K562 (cell line): ENCODE data around the gene AUNIP. TPM values are rescaled to one million over a fixed set of nuclear protein-coding genes. Genes with fewer than 3 reads are reported as not detected.

Source experiments
- BDP1 ChIP-seq: IDR thresholded peaks from 3 replicates; pipeline ENCODE4 v1.6.1; 2011; ENCODE audit not compliant: insufficient read length, insufficient read depth
- CEBPG ChIP-seq, 3 experiments: fragments of 200-800 bp in 1 of 3; sonication (Bioruptor generic) in 1 of 3; sonication (generic) in 1 of 3; formaldehyde crosslinking in 1 of 3; IDR thresholded peaks in 2 of 3; conservative IDR thresholded peaks in 1 of 3; 2 replicates each; pipeline versions ENCODE4 v1.6.1 to v1.8.0; 2016 to 2022; ENCODE audit warnings: missing compliant biosample characterization in 2 of 3, missing genetic modification characterization in 2 of 3, mild to moderate bottlenecking in 1 of 3, missing genetic modification reagents in 1 of 3
- CXXC5 ChIP-seq: fragments of 250-450 bp; sonication (Bioruptor Pico); IDR thresholded peaks from 2 replicates; pipeline ENCODE4 v1.8.0; 2022; ENCODE audit warnings: inconsistent platforms, mild to moderate bottlenecking, moderate library complexity
- EHMT2 ChIP-seq: fragments of 450-650 bp; IDR thresholded peaks from 2 replicates; pipeline ENCODE4 v1.6.1; 2018; ENCODE audit warnings: antibody characterized with exemption
- FOXP1 ChIP-seq: sonication (generic); formaldehyde crosslinking; IDR thresholded peaks from 2 replicates; pipeline ENCODE4 v1.8.0; 2022; ENCODE audit warnings: mild to moderate bottlenecking, missing genetic modification reagents
- GABPB2 ChIP-seq: fragments of 250-450 bp; sonication (Bioruptor Pico); conservative IDR thresholded peaks from 2 replicates; pipeline ENCODE4 v1.5.1; 2021; ENCODE audit warnings: mild to moderate bottlenecking
- GATAD2B ChIP-seq: fragments of 450-650 bp; IDR thresholded peaks from 2 replicates; pipeline ENCODE4 v1.6.1; 2017; ENCODE audit warnings: mild to moderate bottlenecking, borderline replicate concordance
- HDAC2 ChIP-seq: fragments of 450-650 bp; IDR thresholded peaks from 2 replicates; pipeline ENCODE4 v1.6.1; 2016; ENCODE audit warnings: mild to moderate bottlenecking
- OTX1 ChIP-seq: fragments of 450-650 bp; formaldehyde crosslinking; IDR thresholded peaks from 2 replicates; pipeline ENCODE4 v1.4.0; 2022; ENCODE audit warnings: mild to moderate bottlenecking
- PHF20 ChIP-seq: fragments of 450-650 bp; IDR thresholded peaks from 2 replicates; pipeline ENCODE4 v1.6.1; 2018; ENCODE audit not compliant: partially characterized antibody
- PHF21A ChIP-seq: fragments of 450-650 bp; IDR thresholded peaks from 2 replicates; pipeline ENCODE4 v1.6.1; 2017; ENCODE audit warnings: low read depth, borderline replicate concordance
- PHF8 ChIP-seq: fragments of 200-600 bp; sonication (generic); IDR thresholded peaks from 2 replicates; pipeline ENCODE4 v1.6.1; 2012; ENCODE audit warnings: mixed run types, mild to moderate bottlenecking, inconsistent platforms, low read length, moderate library complexity, borderline replicate concordance
- POLR2G ChIP-seq: fragments of 200-400 bp; formaldehyde crosslinking; IDR thresholded peaks from 2 replicates; pipeline ENCODE4 v1.6.1; 2017; ENCODE audit warnings: low read depth, mild to moderate bottlenecking, antibody characterized with exemption, low read length, moderate library complexity
- STAT6 ChIP-seq: sonication (generic); formaldehyde crosslinking; IDR thresholded peaks from 2 replicates; pipeline ENCODE4 v1.8.1; 2023; ENCODE audit warnings: mild to moderate bottlenecking, missing genetic modification reagents
- U2AF1 ChIP-seq: fragments of 200-400 bp; formaldehyde crosslinking; optimal IDR thresholded peaks from 2 replicates; pipeline ENCODE3; 2017; ENCODE audit warnings: mild to moderate bottlenecking, low read depth, low read length, moderate library complexity
- polyA plus RNA-seq, 8 experiments: library from polyadenylated mRNA; depleted of rRNA in 4 of 8; stranded (reverse) in 5 of 8; unstranded in 3 of 8; fragments of >200 nt; fragmentation: Nextera tagmentation in 2 of 8; fragmentation: Illumina TruSeq in 1 of 8; extraction: Ambion mirVana in 2 of 8; extraction: Trizol in 1 of 8; gene quantifications; 2 replicates each; pipeline versions ENCODE4 v1.2.1 to v1.2.3, GENCODE V29; 2011 to 2014; ENCODE audit warnings: inconsistent platforms in 1 of 8, missing spikeins in 1 of 8
- total RNA-seq, 7 experiments: library from RNA; depleted of rRNA in 6 of 7; stranded (reverse); fragments of >200 nt in 6 of 7; fragmentation: Illumina TruSeq in 2 of 7; extraction: Trizol in 2 of 7; gene quantifications; 2 replicates each; pipeline versions ENCODE4 v1.2.1 to v1.2.3, GENCODE V29; 2011 to 2021; ENCODE audit warnings: low replicate concordance in 1 of 7
- TF ChIP-seq, protein P1 (sequence below): sonication (generic); formaldehyde crosslinking; IDR thresholded peaks from 2 replicates; pipeline ENCODE4 v1.8.0; 2022; ENCODE audit warnings: mild to moderate bottlenecking, missing genetic modification reagents

The AUNIP gene
- total and polyA plus RNA-seq, 9 of the 15 experiments (the other 6 are each of a cell fraction or from before 2014, with no cell fraction given), result 12.1 to 53.8 (median 47.1) TPM

DNA sequence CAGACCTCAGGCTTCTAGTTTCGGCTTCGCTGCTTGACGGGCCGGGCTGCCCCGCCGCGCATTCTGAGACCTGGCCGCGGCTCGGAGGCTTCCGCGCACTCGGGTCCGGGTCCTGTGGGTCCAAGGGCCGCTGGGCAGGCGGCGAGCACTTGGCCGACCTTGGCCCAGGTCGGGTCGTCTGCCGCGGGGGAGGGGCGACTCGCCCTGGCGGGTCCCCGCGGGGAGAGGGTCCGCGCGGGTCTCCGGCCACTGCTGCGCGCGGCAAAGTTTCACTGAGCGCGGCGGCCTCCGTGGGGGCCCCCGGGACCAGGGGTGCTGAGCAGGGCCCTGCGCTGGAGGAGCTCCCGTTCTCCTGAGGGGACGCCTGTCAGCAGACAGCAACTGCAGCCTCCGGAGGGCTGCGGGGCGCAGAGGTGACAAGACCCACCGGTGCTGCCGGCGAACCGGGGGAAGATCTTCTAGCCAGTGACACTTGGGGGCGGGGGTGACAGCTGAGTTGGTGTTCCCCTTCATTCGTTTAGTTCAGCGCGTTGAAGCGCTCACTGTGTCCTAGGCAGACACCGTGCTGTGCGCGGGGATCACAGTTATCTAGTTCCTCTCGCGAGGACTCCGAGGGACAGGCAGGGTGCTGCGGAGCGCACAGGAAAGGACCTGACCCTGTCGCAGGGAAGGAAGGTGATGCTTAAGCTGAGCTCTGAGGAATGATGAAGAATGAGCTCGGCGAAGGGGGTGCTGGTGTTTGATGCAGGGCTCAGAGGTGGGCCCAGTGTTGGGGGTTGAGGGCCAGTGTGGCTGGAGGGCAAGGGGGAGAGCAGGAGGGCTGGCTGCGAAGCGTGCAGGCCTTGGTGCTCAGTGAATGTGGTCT is 38.8 kb downstream of the AUNIP start (continued):
- TF ChIP-seq PHF21A, result peak; percentile 54; the same call in 1 of the 2 replicates
- TF ChIP-seq GABPB2 (CRISPR knock-in tag), result 0 out of 2 replicates have a peak, but pooled peaks have one; percentile 18
- TF ChIP-seq, protein P1, sequence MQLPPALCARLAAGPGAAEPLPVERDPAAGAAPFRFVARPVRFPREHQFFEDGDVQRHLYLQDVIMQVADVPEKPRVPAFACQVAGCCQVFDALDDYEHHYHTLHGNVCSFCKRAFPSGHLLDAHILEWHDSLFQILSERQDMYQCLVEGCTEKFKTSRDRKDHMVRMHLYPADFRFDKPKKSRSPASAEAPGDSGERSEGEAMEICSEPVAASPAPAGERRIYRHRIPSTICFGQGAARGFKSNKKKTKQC, result peak; percentile 13; the same call in 1 of the 2 replicates
- no peak for TF ChIP-seq BDP1
- 0 out of 2 replicates have a peak, but pooled peaks have one; percentile 28 for TF ChIP-seq EHMT2
- TF ChIP-seq FOXP1 (CRISPR knock-in tag), result peak; percentile 59; the same call in 1 of the 2 replicates
- TF ChIP-seq CXXC5, result peak; percentile 49
- TF ChIP-seq OTX1 (CRISPR knock-in tag), result peak; percentile 74; the same call in 1 of the 2 replicates
- TF ChIP-seq STAT6 (CRISPR knock-in tag), result peak; percentile 18; the same call in 1 of the 2 replicates
- no peak for TF ChIP-seq CEBPG (CRISPR knock-in tag; IDR thresholded peaks at IDR 0.05)
- TF ChIP-seq CEBPG (tag; conservative IDR thresholded peaks at IDR 0.05 in 1 of 2, IDR thresholded peaks at IDR 0.05 in 1 of 2), result no peak
- TF ChIP-seq PHF8, result peak; percentile 4; the same call in 1 of the 2 replicates
- peak; percentile 60; the same call in 1 of the 2 replicates for TF ChIP-seq HDAC2
- TF ChIP-seq U2AF1, result peak; percentile 72
- peak; percentile 67; the same call in 1 of the 2 replicates for TF ChIP-seq GATAD2B
- TF ChIP-seq PHF20, result peak; percentile 13
- TF ChIP-seq POLR2G, result peak; percentile 87
